Stimulated activated naive CD4-positive, alpha-beta T cell (primary cell): ENCODE measurements around the gene SLC16A12.
"Not testable (repeated sequence)": the region's sequence is repeated elsewhere in the genome, so short reads cannot be mapped to it uniquely, and the experiment has no call there.

Source experiments
- DNase-seq, 6 experiments: peaks; one replicate each; lab custom pipeline; 2025; lab: John Stamatoyannopoulos, UW

Gene SLC16A12

DNA sequence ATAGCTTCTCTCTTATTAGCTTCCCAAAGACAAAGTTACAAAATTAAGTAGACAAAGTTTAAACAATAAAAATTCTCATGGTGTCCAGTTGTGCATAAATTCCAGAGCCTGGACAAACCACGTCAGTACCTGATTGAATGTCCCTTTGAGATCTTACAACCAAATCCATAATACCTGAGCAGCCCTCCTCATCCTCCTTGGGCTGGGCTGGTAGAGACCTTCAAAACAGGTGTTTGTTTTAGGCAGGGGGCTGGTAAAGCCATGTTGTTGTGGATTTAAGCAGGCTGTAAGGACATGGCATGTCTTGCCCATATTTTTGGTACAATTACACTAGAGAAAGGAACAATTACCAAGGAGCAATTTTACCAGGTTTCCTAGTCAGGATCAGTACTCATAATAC lies 118.9 kb downstream of the SLC16A12 start:
- no peak for DNase-seq

DNA sequence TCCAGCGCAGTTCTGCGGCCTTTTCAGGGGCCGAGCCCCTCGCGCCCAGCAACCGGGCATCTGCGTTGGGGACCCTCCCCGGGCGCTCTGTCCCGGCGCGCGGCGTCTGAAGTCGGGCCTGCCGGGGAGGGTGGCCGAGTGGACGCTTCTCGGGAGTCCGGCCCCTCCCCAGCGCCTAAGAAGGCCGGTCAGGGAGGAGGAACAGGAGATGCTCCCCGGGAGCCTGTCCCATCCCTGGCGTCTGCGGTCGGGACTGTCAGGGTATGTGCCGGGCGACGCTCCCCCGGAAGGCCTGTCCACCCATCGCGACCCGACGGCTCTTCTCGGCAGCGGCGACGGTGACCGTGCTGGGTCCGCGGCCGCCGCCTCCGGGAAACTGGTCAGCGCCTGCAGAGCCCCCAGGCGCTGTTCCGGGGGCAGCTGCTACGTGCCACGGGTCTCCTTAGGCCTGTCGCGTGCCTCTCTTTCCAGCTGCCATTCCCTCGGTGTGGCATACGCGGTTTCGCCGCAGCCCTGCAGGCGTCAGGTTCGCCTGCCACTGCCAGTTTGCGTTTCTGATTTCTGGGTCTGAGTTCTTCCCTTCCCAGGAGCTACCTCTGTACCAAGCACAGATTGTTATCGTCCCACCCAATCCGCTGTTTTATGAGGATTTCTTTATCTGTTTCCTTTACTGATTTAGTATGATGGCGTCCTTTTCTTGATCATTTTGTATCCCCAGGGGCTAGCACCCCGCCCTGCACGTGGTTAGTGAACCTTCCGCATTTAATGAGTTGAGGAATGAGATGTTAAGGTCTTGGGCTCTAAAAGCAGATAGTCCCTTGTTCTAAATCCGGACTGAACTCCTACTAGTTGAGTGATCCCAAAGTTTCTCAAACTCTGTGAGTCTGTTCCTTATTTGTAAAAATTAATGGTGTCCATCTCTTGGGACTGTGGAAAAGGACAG lies 120.2 kb downstream of the SLC16A12 start:
- peak; percentile 24 to 75 (median 52) for DNase-seq

DNA sequence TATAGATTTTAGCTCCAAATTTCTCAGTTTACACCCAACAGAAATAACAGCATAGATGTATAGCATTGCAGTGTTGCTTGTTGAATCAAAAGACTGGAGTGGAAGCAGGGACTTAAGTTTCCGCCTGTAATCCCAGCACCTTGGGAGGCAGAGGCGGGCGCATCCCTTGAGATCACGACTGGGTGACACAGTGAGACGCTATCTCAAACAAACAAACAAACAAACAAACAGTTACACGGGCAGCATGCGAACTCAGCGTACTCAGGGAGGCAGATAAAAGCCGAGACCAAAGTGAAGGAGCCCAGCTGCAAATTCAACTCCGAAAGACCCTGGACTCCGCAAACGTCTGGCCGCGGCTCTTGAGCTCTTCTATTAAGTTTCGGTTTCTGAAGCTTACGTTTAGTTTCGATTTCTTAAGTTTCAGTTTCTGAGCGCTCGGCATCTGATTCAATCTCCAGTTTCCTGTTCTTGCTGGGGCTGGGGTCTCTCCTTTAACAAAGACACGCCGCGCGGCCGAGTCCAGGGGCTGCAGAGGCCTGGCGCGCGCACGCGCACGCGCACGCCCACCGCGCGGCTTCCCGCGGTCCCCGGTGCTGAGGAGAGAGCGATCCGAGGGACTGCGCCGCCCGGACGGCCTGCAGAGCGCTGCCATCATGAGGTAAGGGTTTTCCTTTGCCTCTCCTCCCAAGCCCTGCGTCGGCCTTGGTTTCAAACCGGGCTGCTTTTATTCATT lies 121.1 kb downstream of the SLC16A12 start, which contains the start of gene IFIT5:
Gene IFIT5, plus strand, starts transcription at position 423 of the 733 bp plus-strand sequence. Its CDS starts 231 bp downstream, at position 654.
- DNase-seq, result peak; percentile 59 to 86 (median 70)

- DNase-seq, result no peak
Observed at GRCh38 chr10:89413398-89413912, 121.9 kb downstream of the SLC16A12 start.

- peak; percentile 20 to 76 (median 52) for DNase-seq
Observed at GRCh38 chr10:89412276-89412675, 123.1 kb downstream of the SLC16A12 start.

- not testable (repeated sequence) for DNase-seq
Observed at GRCh38 chr10:89411135-89411534, 124.3 kb downstream of the SLC16A12 start.

- not testable (repeated sequence) for DNase-seq
Observed at GRCh38 chr10:89410551-89410950, 124.8 kb downstream of the SLC16A12 start.

DNA sequence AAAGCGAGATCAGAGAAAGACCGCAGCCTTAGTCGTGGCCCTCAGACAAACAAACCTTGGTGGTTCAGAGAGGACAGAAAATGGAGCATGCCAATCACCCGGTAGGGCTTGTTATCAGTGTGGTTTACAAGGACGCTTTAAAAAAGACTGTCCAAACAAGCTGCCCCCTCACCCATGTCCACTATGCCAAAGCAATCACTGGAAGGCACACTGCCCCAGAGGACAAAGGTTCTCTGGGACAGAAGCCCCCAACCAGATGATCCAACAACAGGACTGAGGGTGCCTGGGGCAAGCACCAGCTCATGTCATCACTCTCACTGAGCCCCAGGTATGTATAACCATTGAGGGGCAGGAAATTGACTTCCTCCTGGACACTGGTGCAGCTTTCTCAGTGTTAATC lies 126.1 kb downstream of the SLC16A12 start:
- DNase-seq, result not testable (repeated sequence)

GRCh38 chr10:89407792-89408191 lies 127.6 kb downstream of the SLC16A12 start:
- not testable (repeated sequence) for DNase-seq

GRCh38 chr10:89406178-89406577 lies 129.2 kb downstream of the SLC16A12 start:
- DNase-seq, result not testable (repeated sequence)

DNA sequence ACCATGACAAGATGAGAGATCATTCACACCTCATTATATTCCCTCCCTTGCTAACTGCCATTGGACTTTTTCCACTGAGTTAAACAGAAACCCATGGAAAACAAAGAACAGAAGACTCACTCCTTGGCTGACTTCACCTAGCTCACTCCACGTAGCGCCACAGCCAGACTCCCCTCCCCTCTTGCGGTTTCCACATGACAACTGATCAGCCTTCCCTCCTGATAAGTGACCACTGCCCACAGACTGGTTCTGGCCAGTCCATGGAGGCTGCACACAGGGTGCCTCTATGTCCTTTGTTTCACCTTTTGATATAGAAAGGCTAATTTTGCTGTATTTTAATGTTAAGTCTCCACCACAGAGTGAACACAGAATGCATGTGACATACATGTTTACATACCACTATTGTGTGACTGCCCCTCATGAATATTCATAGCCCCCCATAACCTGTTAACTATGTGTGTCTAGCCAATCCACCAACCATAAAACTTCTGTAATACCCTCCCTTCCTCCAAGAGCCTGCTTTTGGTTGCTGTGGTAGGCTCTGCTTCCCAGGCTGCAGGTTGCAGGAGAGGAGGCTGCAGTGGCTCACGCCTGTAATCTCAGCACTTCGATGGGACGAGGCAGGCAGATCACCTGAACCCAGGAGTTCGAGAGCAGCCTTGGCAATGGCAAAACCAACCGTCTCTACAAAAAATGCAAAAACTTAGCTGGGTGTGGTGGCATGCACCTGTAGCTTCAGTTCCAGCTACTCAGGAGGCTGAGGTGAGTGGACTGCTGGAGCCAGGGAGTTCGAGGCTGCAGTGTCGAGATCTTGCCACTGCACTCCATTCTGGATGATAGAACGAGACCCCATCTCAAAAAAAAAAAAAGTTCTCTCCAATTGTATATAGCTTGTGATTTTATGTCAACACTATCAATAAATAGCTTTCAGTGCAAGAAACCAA lies 131.0 kb downstream of the SLC16A12 start:
- DNase-seq, result no peak

- DNase-seq, result no peak
Observed at GRCh38 chr10:89403043-89403442, 132.4 kb downstream of the SLC16A12 start.

- DNase-seq, result no peak
Observed at GRCh38 chr10:89399956-89400355, 135.4 kb downstream of the SLC16A12 start.

DNA sequence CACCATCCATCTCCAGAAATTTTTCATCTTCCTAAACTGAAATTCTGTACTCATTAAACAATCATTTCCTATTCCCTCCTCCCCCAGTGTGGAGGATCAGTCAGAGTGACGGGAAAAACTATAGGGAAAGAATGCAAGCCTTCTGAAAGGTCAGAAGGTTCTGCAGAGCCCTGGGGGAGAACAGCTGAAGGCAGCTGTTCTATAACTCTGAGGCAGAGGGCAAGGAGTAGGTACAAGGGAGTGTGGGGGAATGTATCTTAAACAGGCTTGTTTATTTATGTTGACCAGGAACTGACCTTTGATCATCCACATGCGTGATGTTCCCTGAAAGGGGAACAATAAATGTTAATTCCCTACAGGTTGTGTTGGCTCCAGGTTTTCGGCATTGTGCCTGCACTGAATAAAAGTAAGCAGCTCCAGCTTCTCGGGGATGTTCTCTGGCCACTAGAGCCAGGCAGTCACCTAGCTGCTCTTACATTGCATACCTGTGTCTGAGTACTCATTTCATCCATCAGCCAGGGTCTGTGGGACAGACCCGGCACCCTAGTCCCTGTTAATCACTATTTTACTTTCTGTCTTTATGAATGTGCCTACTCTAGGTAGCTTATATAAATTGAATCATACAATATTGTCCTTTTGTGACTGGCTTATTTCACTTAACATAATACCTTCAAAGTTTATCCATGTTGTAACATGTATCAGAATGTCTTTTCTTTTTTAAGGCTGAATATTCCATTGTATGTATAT lies 137.2 kb downstream of the SLC16A12 start:
- DNase-seq, result no peak

GRCh38 chr10:89395141-89395540 lies 140.3 kb downstream of the SLC16A12 start:
- DNase-seq, result no peak

- no peak for DNase-seq
Observed at GRCh38 chr10:89393898-89394297, 141.5 kb downstream of the SLC16A12 start.

GRCh38 chr10:89392974-89393373 lies 142.4 kb downstream of the SLC16A12 start:
- DNase-seq, result peak in 1 of 6 experiments; percentile 29

DNA sequence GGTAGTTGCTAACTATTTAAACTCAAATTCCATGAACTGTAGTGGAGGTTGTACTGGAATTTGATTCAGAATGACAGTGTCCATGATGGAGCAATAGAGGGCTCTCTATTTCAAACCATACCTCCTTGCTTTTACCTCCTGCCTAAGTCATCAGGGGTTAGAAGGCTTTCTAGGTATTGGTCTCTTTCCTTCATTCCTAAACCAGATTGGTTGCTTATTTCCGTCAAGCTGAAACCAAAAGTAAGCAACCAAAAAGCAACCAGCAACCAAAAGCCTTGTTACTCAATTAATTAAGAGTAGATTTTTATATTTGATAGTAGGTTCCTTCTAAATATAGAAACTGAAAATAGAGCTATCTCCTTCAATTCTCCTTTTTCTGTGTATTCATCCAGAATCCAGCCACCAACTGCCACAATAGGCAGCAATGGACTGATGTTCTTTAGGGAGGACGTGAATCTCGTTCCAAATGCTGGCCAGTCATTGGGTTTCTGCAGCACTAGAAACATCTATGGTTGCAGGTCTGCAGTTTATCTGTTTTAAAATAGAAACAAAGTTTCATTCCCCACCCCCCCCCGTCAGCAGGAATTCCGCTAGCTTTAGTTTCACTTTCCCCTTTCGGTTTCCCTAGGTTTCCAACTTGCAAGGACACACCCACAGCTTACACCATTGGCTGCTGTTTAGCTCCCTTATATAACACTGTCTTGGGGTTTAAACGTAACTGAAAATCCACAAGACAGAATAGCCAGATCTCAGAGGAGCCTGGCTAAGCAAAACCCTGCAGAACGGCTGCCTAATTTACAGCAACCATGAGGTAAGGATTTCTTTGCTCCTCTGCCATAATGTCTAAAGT lies 143.3 kb downstream of the SLC16A12 start, which contains the start of gene IFIT1:
Gene IFIT1, plus strand, starts transcription at position 717 of the 850 bp plus-strand sequence. Its CDS starts 90 bp downstream, at position 807.
- peak; percentile 18 to 77 (median 62) for DNase-seq

- not testable (repeated sequence) for DNase-seq
Observed at GRCh38 chr10:89391226-89391576, 144.2 kb downstream of the SLC16A12 start.
